Amniotic epithelial cell (primary cell): ENCODE data around the gene DNAJC17.

Experiments
- DNase-seq: peaks from one replicate; pipeline ENCODE4 v3.0.0-alpha.2; 2010; ENCODE audit warnings: low read depth

The DNAJC17 gene

DNA sequence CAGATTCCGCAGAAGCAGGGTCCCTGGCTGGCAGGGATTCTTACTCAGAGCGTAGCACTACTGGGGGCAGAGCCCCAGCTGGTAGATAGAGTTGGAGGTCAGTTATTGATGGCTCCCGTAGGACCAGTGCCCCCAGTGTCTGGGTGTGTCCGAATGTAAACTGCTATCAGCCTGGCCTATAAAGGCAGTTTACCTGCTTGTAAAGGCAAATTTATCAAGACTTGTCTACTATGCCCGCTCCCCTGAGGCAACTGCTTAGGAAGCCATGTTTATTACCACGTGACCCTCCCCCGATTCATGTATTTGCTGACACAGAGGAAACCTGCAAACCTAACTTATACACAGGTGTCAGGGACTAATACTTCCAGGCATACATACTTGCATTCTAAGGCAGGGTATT is 21.8 kb upstream of the DNAJC17 start:
- no peak for DNase-seq

DNA sequence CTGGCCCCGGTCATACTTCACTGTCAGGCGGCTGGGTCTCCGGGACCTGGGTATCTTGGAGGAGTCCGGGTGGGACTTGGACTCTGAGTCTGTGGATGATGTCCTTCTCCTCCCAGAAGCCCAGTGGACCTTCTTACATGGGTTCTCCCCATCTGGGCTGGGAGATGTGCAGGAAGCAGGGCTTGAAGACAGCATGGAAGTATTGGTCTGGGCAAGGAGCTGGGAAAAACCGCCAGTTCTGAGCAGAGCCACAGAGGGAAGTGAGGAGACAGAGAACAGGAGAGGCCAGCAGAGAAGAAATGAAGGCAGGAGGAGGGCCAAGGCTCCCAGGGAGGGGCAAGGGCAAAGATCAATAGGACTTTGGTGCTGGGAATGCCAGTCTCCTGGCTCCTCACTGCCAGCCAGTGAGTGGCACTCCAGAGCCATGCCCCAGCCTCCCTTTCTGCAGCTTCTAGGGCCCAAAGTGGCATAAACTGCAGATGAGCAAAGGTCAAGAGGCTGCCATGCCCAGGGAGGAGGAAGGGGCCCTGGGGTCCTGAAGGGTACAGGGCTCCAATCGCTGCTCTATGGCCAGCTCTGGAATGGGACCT is 21.3 kb upstream of the DNAJC17 start, which contains the start of gene PPP1R14D:
Gene PPP1R14D (minus strand): TSS at position 262 of the 590 bp plus-strand sequence. CDS start 67 bp downstream, at position 195.
- no peak for DNase-seq

GRCh38 chr15:40826423-40827075 is 19.3 kb upstream of the DNAJC17 start:
- peak; percentile 64 for DNase-seq

DNA sequence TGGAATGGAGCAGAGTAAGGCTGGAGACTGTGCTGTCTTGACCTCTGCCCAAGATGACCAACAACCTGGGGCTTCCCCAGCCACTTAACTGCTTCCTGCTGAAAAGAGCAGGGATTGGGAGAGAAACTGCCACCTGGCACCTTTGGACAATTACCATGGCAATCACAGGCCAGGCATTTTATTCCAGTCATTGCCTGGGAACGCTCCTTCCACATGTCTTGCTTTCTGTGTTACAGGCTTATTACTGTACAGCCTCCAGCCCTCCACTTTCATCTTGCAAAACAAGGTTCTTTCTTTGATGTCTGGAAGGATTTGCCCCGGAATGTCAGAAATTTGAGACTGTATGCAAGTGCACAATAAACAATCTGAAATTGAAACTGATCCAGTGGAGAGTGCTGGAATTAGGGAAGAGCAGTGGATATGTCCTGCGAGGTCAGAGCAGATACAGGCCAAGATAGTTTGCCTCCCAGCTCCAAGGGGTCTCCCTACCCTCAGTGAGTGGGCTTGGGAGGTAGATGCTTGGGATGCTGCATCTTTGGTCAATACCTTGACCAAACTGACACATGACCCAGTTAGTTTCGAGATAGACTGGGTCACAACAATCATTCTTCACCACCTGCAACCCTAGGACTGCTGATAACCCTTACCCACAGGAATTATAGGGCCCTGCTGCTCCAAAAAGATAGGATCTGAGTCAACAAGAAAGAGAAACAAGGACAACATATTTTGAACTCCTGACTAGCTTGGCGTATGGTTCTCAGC is 18.6 kb upstream of the DNAJC17 start:
- peak; percentile 89 for DNase-seq

DNA sequence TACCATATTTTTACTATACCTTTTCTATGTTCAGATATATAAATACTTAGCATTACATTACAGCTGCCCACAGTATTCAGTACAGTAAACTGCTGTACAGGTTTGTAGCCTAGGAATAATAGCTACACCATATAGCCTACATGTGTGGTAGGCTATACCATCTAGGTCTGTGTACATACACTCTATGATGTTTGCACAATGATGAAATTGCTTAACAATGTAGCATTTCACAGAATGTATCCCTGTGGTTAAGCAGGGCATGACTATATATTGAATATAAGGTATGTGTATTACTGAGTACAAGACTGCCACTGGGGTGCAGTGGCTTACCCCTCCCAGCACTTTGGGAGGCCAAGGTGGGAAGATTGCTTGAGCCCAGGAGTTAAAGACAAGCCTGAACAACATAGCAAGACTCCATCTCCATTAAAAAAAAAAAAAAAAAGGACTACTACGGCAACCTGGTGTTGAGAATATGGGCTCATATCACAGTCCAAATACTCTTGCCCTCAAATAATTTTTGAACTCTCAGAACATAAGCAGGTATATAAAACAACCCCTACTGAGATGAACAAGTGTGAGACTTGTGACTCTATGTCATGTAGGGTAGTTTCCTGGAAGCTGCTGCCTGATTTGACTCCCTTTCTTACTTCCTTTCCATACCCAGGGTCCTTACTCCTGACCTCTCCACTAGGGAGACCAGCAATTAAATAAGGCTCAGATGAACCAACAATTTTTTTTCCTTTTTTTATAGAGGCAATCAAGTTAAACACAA is 16.5 kb upstream of the DNAJC17 start:
- DNase-seq: peak; percentile 30

DNA sequence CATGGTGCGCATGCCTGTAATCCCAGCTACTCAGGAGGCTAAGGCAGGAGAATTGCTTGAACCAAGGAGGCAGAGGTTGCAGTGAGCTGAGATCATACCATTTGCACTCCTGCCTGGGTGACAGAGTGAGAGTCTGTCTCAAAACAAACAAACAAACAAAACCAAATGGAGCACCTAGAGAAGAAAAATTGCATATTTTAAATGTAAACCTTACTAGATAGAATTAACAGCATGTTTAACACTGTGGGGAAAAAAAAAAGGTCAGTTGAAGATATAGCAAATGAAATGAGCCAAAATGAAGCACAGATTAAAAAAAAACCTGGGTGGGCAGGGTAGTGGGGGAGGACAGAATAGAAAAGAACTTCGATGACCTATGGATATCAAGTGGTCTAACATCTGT is 13.9 kb upstream of the DNAJC17 start:
- no peak for DNase-seq

DNA sequence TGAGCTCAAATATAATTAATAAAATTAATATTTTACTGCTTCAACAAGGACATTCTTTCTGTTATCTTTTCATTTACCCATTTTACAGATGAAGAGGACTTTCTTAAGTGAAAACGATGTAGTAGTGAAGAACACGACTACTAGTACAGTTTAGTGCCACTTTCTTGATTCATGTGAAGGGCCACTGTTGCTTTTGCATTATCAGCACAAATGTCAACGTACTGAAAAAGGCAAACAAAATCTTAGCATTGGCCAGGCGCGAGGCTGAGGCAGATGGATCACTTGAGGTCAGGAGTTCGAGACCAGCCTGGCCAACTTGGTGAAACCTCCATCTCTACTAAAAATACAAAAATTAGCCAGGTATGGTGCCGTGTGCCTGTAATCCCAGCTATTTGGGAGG is 11.8 kb upstream of the DNAJC17 start:
- no peak for DNase-seq

DNA sequence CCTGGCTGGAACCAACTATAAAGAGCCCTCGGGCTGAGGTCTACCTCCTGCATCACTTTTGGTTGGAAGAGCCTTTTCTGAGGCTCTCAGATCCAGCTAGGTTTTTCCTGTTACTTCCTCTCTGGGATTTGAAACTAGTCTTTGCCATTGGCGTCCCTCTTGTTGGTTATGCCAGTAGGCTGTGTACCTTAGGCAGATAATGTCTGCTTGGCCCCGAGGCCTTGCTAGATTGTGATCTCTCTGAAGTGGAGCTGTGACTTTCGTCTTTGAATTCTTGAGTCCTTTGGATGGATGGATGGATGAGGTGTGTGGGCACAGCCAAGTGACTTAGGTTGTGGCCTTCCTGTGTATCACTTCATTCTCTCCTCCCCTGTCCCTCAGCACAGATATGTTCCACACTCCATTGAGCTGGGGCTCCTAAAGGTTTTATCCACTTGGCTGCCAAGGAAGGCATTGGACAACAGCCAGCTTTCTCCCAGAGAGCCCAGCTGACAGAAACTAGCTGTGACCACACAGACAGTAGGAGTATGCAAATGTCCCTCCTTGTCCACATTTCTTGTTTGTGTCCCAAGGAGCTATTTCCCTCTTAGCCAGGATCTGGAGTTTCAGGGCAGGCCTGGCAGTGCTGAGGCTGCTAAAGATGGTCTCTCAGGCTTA is 7.9 kb upstream of the DNAJC17 start:
- DNase-seq: peak; percentile 33

- no peak for DNase-seq
Observed at GRCh38 chr15:40812721-40813425, 5.6 kb upstream of the DNAJC17 start.

- DNase-seq: no peak
Observed at GRCh38 chr15:40808861-40809450, 1.7 kb upstream of the DNAJC17 start.

DNA sequence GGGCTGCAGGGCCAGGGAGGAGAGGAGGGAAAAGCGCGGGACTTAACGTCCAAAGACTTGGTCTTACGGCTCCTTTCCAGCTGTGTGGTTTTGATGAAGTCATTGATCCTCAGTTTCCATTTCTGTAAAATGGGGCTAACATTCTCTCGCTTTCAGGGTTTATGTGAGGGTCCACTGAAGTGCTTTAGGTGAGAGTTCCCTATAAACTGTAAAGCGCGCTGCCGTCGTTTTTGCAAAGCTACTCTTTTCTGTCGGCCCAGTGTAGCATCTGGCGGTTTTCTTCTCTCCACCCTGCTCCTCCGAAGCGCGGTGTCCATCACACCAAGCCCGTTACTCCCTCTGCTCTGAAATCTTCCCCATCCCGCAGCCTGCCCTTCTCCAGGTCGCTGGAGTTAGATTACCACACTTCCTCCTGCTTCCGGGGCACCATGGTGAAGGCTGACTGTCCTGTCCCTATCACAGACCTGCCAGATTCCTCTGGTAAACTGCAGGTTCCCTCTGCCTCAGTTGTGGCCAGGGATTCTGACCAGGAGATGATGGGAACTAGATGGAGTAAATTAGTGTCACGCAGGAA is 702 bp upstream of the DNAJC17 start:
- DNase-seq: no peak

DNA sequence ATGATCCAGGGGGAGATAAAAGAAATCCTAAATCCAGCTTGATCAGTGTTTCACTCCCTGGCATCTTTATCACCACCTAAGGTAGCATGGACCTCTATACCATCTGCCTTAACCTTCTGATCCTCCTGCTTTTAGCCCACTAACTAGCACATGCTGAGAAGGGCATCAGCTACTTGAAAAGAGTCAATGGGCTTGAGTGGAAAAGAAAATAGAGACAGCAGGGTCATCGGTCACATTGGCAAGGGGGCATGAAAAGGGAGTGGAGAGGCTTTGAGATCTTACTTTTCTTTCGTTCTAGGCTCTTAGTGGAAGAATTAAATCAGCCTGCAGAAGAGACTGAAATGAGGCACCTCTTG is 623 bp downstream of the DNAJC17 start:
- no peak for DNase-seq

- DNase-seq: no peak
Observed at GRCh38 chr15:40803688-40804087, 3.6 kb downstream of the DNAJC17 start.

DNA sequence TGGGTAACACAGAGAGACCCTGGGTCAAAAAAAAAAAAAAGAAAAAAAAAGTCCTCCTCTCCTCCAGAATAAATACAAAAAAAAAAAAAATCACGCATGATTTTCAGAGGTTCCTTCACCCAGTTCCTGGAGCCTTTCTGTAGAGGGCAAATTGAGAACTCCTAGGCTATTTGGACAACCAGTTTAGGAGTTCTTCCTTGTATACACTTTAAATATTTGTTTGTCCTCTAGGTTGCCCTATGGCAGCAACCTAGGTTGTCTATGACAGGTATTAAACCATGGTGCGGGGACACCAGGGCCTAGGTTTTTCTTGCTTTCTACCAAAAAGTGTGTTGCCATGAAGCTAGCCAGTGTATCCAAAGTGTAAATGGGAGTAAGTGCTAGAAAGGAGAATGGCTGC is 4.2 kb downstream of the DNAJC17 start:
- no peak for DNase-seq

- DNase-seq: no peak
Observed at GRCh38 chr15:40799523-40799922, 7.8 kb downstream of the DNAJC17 start.

DNA sequence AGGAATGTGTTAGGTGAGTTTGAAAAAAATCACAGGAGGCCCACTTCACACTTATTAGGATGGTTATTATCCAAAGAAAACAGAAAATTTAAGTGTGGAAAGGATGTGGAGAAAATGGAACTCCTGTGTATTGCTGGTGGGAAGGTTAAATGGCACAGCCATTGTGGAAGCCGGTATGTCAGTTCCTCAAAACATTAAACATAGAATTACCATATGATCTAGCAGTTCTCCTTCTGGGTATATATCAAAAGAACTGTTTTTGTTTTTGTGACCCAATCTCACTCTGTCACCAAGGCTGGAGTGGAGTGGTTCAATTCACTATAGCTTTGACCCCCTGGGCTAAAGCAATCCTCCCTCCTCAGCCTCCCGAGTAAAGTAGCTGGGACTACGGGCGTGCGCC is 10.8 kb downstream of the DNAJC17 start:
- no peak for DNase-seq

DNA sequence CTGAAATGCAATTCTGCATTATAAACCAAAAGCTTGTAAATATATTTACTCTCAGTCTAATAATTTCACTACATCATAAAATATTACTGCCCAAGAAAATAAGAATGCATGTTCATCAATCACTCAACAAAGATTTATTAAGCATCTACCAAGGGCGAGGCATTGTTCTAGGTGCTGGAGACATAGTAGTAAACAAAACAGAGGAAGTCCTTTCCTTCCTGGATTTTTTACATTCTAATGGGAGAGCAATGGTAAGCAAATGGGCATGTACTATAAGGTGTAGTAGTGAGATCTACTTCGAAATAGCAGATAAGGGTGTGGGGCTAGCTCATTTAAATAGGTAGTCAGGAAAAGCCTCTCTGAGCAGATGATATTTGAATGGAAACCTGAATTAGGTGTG is 11.2 kb downstream of the DNAJC17 start:
- no peak for DNase-seq

DNA sequence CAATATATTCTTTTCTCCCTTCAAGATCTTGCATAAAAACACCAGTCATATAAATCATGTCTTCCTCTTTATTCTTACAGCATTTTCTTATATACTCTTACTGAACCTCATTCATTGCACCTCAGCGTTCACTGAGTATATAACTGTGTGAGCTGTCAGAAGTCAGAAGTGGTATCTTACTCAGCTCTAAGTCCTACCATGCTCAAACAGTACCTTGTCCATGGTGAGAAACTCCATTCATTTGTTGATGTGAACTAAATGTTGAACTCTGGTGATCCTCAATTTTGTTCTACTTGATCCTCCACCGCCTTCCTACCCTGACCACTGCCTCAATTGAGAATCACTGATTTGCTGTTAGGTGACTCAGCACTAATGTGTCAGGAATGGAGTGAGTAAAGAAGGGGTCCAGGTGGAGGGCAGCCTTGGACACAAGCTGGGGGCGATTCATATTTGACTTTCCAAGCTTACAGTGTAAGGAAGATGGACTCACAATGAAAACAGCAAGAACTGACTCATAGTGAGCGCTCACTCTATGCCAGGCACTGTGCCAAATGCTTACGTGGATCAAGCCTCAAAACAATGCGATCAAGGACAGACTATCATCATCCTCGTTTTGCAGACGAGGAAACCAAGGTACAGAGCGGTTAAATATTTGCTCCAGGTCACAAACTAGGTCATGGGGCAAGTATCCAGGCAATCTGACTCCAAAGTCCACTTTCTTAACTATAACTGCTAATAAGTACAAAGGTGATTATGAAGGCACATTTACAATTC is 13.9 kb downstream of the DNAJC17 start:
- DNase-seq: peak; percentile 95

DNA sequence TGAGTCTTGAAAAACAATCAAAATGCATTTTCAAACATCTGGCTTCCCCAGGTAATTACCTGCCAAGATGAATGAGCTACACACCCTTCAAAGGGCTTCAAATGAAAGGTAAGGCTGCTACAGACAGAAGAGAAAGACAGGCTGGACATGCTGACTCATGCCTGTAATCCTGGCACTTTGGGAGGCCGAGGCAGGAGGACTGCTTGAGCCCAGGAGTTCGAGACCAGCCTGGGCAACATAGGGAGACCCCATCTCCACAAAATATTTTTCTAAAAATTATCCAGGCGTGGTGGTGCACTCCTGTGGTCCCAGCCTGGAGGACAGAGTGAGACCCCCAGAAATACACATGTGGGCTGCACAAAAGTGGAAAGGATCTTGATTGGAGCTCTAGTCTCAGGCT is 14.9 kb downstream of the DNAJC17 start:
- DNase-seq: no peak

GRCh38 chr15:40790718-40791117 is 16.6 kb downstream of the DNAJC17 start:
- DNase-seq: peak; percentile 61
